Upper lobe of left lung (tissue), 4 donors: ENCODE results near the gene RMDN3.

Experiments
- CTCF ChIP-seq, 6 experiments: fragments of 450-650 bp in 4 of 6; fragments of 200-600 bp in 2 of 6; sonication (generic) in 2 of 6; IDR thresholded peaks; one replicate each; pipeline ENCODE4 v1.5.1; 2016 to 2019; ENCODE audit warnings: antibody characterized with exemption in 6 of 6
- EP300 ChIP-seq, 4 donors: sonication (generic); formaldehyde crosslinking; IDR thresholded peaks; one replicate each; pipeline ENCODE4 v1.5.1; 2017; ENCODE audit warnings: antibody characterized with exemption in 4 of 4, control low read depth in 2 of 4
- POLR2A ChIP-seq, 4 donors: fragments of 450-650 bp; IDR thresholded peaks; one replicate each; pipeline ENCODE4 v1.5.1; 2016 to 2017; ENCODE audit warnings: antibody characterized with exemption in 4 of 4, mild to moderate bottlenecking in 2 of 4

GRCh38 chr15:40792394-40792793 lies 37.3 kb upstream of the RMDN3 start:
- TF ChIP-seq CTCF (IDR thresholded peaks at IDR 0.05): no peak
- no peak for TF ChIP-seq POLR2A (IDR thresholded peaks at IDR 0.05)
- TF ChIP-seq EP300 (IDR thresholded peaks at IDR 0.05): no peak
